Activated effector memory CD4-positive, alpha-beta T cell treated with anti-CD3 and anti-CD28 coated beads, Interleukin-2, amount 50 U/mL, for 16 hours (primary cell): ENCODE data around the gene TMEM141.
"Not testable (repeated sequence)": the region's sequence is repeated elsewhere in the genome, so short reads cannot be mapped to it uniquely, and the experiment has no call there.

Source experiments
- DNase-seq: peaks from one replicate; pipeline ENCODE4 v3.0.0-alpha.2; 2020

The TMEM141 gene

DNA sequence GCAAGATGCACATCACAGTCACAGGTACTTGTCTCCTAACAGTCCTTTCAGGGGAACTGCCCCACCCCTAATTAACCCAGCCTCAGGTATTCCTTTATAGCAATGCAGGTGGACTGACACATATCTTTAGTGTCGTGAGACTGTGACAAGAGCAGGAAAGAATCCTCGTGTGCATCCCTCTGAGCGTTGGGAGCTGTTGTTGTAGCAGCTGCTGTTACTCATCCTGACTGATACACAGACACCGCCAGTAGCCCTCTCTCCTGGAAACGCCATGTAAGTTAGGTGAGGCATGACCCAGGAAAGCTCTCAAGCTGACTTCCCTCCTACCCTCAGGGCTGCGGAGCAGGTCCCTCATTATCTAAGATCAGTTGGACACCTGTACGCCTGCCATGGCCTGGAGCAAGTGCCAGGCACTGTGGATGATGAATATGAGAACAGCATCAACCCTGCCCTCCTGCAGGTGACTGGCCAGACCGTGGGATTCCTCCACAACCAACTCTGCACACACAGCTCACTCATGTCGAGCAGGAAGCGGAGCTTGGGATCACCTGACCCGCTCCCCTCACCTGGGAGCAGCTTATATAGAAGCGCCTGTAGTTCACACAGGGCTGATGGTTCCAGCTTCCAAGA is 16.6 kb upstream of the TMEM141 start:
- no peak for DNase-seq

DNA sequence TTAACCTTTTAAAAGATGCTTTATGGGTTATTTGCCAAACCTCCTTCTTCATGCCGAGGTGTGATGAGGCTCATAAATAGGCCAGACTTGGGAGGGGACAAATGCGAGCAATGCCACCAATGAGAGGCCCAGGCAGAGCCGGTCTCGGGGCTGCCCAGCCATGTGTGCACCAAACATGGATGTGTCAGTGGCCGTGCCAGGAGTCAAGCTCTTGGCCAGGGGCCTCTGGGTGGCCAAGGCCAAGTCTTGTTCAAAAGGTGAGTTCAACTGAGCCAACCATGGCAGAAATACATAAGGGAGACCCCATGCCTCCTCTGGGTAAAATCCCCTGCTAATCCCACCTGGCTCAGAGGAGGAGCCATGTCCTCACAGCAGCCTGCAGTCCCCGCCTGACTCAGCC is 16.0 kb upstream of the TMEM141 start:
- DNase-seq, result no peak

DNA sequence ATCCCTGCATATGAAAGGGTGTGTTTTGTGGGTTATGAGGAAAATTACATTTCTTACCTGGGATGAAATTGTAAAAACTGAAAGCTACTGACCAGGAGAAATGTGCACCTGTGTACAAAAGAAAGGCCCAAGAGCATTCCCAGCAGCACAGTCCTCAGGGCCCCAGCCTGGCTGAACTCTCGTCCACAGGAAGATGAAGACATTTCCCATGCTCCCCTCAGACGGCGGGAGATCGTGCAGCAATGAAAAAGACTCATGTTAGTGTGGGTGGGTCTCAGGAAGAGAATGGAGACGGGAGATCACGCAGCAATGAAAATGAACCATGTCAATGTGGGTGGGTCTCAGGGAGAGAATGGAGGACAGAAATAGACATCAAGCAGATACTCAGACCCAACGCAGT is 14.2 kb upstream of the TMEM141 start:
- DNase-seq, result no peak

DNA sequence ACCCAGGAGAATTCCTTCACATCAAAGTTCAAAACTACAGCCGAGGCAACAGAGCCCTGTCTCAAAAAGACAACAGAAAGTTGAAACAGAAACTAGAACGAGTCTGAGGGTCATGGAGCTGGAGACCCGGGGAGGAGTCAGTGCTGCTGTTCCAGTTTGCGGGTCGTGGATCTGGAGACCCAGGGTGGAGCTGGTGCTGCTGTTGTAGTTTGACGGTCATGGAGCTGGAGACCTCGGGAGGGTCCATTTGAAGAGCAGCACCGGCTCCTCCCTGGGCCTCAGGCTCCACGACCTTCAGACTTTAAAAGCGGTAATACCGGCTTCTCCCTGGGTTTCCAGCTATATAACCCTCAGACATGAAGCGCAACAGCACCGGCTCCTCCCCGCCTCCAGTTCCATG is 13.8 kb upstream of the TMEM141 start:
- no peak for DNase-seq

DNA sequence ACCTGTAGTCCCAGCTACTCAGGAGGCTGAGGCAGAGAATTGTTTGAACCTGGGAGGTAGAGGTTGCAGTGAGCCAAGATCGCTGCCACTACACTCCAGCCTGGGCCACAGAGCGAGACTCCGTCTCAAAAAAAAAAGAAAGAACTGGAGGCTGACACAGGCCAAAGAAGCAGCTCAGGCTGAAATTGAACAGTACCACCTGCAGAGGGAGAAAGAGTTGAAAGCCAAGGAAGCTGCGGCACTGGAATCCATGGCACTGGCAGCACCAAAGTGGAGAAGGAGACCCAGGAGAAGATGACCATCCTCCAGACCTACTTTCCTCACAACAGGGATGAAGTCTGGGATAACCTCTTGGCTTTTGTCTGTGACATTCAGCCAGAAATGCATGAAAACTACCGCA is 11.3 kb upstream of the TMEM141 start:
- no peak for DNase-seq

DNA sequence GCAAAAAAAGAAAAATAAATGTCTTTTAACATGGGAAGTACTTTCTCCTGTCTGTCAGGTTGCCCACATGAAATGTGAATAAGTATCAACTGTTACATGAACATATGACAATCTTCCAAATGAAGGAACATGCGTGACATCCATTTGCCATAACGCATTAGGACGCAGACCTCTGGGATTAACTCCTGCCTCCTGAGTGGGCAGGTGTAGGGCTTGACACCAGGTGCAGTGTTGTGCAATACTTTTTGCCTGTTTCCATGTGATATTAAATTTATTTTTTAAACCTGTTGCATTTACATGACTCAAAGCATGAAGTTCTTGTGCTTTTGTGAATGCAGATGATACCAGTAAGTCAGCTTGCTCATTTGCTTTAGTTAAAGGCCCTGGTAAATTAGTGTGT is 8.7 kb upstream of the TMEM141 start:
- DNase-seq, result no peak

DNA sequence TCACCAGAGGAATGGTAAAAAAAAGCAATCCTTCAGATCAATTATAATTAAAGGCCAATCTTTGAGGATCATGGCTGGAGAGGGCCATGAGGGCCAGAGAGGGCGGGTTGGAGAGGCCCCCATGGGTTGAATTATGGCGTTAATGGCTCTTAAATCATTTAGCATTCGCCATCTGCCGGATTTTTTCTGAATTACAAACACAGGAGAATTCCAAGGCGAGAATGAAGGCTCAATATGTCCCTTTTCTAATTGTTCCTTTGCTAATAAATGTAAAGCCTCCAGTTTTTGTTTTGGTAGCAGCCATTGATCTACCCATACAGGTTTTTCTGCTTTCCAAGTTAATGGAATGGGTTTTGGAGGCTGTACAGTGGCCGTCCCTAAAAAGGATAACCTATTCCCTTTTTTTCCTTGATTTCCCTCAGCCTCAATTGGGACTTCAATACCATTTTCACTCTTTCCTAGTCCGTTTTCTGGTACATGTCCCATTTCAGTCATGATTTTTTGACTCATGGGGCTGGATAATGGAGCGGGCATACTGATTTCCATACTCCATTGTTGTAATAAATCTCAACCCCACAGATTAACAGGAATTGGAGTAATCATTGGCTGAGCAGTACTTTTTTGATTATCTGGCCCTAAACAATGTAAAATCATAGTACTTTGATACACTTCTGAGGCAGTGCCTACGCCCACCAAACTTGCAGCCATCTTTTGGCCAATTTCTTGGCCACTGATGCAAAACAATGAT is 6.7 kb upstream of the TMEM141 start:
- no peak for DNase-seq

DNA sequence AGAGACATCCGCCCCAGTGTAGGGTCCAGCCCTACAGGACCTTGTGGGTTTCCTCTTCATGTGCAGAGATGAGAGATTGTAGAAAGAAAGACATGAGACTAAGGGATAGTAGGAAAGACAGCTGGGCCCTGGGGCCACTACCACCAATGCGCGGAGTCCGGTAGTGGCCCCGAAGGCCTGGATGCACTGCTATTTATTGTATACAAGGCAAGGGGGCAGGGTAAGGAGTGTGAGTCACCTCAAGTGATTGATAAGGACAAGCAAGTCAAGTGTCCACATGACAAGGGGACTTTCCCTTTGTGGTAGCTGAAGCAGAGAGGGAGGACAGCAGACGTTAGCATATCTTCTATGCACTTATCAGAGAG is 6.2 kb upstream of the TMEM141 start:
- DNase-seq, result peak; percentile 73

DNA sequence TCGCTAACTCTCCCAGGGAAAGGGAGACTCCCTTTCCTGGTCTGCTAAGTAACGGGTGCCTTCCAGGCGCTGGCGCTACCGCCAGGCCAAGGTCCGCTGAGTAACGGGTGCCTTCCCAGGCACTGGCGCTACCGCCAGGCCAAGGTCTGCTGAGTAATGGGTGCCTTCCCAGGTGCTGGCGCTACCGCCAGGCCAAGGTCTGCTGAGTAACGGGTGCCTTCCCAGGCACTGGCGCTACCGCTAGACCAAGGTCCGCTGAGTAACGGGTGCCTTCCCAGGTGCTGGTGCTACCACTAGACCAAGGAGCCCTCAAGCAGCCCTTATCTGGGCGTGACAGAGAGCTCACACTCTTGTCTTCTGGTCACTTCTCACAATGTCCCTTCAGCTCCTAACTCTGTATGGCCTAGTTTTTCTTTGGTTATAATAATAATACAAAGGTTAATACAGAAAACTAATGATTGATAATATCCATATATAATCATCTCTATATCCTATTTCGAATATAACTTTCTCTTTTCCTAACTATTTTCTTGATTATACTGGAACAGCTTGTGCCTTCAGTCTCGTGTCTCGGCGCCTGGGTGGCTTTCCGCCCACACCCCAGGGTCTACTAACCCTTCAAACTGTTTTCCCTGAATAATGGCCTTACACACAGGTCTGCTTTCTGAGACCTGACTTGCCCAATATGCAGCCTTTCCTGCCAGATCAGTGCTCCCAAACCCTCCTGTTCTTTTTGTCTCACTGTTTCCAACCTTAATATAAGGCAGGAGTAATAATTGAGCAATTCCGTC is 5.4 kb upstream of the TMEM141 start:
- not testable (repeated sequence) for DNase-seq

DNA sequence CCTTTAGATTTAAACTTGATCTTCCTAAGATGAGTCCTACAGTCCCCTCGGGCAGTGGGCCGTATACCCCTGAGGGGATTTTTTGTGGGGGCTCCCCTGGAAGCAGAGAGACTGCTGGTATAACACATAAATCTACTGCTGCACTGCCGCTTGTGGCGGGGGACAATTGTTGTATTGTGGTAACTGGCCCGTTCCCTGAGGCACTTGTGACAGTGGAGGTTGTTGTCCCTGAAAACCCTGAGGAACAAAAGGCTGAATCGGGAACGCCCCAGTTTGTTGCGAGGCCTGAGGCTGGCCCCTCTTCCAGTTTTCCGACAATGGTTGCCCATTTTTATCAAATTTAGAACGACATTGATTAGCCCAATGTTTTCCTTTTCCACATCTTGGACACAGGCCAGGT is 4.7 kb upstream of the TMEM141 start:
- DNase-seq, result no peak

DNA sequence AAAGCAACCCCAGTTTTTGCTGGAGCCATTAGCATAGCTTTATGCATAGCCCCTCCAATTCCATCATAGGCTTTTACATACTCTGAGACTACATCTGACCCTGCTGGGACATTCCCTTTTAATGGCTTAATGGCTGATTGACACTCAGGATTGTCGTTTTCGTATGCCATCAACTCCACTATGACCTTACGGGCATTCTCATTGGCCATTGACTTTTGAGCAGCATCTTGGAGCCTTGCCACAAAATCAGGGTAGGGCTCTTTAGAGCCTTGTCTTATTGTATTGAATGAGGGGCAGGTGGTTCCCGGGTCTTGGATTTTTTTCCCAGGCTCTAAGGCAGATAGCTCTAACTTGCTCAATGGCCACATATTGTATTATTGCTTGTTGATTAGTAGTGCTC is 4.2 kb upstream of the TMEM141 start:
- DNase-seq, result not testable (repeated sequence)

DNA sequence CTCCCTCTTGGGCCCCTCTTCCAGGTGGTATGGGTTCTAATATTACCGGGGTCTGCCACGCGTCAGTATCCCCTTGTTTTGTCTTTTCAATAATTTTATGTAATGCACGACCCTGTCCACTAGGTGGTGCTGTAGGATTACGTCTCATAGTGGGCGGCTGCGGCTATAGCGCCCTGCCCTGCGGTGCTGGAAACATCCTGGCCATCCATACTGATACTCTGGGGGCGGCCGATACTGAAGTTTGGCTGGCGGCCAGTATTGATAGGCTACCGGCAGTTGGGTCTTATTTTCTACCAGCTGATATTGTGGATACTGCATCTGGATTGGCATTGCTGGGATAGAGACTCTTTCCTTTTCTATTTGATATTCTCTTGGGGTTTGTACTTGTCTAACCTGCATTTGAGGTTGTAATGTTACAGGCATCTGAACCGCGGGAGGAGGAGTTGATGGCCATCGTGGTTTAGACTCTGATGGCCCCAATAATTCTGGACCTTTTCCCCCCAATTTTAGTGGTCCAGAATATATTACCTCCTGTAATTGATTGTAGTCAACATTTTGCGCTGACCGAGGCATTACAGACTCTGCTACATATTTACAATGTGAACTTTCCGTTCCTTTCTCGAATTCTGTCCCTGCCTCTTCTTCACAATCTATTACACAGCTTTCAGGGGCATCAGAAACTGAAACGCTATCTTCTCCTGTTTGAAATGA is 3.3 kb upstream of the TMEM141 start:
- DNase-seq, result peak; percentile 88

DNA sequence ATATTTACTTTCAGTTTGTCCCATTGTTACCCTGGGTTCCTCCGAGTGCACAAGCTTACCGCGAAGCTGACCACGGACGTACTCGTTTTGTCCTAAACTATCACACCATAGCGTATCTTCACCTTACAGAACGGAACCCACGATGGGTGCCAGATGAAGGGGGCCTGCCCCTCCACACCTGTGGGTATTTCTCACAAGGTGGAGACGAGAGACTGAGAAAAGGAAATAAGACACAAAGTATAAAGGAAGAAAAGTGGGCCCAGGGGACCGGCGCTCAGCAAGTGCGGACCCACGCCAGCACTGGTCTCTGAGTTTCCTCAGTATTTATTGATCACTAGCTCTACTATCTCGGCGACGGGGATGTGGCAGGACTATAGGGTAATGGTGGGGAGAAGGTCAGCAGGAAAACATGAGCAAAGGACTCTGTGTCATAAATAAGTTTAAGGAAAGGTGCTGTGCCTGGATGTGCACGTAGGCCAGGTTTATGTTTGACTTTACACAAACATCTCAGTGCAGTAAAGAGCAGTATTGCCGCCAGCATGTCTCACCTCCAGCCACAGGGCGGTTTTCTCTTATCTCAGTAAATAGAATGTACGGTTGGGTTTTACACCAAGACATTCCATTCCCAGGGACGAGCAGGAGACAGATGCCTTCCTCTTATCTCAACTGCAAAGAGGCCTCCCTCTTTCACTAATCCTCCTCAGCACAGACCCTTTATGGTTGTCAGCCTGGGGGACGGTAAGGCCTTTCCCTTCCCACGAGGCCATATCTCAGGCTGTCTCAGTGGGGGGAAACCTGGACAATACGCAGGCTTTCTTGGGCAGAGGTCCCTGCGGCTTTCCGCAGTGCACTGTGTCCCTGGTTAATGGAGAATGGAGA is 2.3 kb upstream of the TMEM141 start:
- not testable (repeated sequence) for DNase-seq

DNA sequence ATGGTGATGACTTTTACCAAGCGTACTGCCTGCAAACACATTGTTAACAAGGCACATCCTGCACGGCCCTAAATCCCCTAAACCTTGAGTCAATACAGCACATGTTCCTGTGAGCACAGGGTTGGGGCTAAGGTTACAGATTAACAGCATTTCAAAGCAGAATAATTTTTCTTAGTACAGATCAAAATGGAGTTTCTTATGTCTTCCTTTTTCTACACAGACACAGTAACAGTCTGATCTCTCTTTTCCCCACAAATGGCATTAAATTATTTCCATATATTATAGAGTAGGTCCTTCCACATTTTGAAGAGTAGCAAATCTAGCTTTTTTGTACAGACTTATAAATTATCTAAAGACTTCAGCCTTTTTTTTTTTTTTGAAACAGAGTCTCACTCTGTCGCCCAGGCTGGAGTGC is 1.6 kb upstream of the TMEM141 start:
- DNase-seq, result no peak

DNA sequence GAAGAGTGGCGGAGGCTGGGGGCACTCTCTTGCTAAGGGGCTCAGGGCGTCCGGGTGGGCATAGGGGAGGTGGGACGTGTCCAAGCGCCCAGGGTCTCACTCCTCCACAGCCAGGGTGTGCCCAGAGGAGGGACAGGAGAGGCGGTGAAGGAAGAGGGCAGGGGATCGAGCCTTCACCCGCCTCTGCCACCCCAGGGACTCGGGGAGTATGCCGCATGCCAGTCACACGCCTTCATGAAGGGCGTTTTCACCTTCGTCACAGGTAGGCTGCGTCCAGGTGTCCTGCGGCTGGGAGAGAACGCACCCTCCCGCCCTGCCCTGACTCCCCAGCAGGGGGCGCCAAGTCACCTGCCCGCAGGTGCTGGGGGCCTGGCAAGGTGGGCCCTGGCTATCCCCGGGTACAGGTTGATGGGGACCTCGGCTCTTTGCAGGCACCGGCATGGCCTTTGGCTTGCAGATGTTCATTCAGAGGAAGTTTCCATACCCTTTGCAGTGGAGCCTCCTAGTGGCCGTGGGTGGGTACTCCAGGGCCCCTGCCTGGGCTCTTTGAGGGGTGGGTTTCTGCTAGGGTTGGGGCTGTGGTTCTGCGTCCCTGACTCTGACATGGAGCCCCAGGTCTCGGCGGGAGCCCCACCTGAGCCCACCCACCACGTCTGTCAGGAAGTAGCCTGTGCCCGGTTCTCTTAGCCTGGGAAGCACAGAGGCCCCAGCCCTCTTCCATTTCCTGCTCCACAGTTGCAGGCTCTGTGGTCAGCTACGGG is 552 bp downstream of the TMEM141 start:
- DNase-seq, result peak; percentile 89

DNA sequence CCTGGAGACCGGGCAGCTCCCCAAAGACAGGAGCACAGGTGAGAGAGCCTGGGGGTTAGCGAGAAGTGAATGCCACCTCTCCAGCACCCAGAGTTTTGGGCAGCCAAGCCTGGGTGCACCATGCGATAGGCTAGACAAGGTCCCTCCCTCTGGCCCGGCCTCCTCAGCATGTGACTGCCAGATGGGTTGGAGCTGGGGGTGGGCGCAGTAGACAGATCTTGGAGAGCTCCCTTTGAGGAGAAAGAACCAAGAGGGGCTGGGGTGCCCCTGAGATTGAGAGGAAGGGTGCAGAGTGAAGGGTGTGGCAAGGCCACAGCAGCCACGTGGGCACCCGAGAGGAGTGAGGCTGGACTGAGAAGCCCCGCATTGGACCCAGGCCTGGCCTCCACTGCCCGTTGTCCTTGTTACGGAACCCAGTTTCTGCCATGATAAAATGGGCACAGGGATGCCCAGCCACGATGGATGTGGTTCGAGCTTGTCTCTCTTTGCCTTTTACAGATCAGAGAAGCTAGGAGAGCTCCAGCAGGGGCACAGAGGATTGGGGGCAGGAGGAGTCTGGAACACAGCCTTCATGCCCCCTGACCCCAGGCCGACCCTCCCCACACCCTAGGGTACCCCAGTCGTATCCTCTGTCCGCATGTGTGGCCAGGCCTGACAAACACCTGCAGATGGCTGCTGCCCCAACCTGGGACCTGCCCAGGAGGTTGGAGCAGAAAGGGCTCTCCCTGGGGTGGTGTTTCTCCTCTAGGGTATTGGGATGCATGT is 1.4 kb downstream of the TMEM141 start:
- no peak for DNase-seq

DNA sequence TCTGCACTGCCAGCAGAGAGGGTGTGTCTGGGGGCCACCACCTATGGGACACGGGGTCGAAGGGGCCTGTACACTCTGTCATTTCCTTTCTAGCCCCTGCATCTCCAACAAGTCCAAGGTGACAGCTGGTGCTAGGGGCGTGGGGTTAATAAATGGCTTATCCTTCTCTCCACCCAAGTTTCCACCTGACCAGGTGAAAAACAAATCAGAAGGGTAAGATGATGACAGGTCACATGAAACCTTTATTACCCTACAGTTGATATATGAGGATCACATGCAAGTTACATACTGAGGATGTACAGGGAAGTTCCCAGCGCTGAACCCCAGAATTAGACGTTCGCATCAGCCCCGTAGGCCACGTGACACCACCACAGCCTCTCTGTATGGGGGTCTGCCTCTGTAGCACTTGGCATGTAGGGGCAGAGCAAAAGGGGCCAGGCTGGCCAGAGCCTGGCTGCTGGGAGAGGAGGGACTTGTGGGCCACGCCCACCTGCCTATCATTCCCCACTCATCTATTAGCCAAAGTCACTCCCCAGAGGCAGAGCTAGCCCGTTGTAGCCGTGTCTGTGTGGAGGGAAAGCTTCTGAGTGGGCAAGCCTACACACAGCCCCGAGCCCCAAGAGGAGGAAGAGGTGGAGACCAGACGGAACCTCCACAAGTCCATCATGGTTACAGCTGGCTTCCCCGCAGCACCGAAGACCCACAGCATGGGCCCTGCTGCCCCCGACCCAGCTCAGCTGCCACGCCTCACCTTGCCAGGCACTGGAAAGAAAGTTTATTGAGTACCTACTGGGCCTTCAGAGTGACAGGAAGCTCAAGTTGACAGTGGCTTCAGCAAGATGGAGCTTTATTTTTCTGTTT is 2.2 kb downstream of the TMEM141 start:
- no peak for DNase-seq

DNA sequence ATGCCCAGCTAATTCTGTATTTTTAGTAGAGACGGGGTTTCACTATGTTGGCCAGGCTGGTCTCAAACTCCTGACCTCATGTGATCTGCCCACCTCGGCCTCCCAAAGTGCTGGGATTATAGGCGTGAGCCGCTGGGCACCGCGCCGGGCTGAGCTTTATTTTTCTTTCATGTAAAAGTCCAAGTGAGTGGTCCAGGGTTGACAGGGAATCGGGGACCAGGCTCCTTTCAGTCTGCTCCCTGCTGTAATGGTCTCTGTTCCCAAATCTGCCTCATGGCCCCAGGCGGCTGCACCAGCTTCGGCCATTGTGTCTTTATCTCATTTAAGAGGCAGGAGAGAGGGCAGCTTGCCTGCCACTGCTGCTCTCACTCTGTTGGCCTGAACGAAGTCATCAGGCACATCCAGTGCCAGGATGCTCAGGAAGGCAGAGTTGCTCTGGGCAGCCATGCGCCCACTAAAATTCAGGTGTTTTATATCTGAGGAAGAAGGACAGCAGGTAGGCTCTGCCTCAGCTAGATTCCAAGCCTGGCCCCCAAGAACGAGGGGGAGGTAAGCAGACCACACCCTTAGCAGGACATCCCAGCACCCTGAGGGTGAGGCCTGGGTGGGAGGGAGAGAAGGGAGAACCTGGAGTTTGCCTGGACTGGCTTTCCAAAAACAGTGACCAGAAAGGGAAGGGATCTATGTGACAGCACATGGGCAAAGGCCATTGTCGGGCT is 3.3 kb downstream of the TMEM141 start:
- DNase-seq, result no peak

DNA sequence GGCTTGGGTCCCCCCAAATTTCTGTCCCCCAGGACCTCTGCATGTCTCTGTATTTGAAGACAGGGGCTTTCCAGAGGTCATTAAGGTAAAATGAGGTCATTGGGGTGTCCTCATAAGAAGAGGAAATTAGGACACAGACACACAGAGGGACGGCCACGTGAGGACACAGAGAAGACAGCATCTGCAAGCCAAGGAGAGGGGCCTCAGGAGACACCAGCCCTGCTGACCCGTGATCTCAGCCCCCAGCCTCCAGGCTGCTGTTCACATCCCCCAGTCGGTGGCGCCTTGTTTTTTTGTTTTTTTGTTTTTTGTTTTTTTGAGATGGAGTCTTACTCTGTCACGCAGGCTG is 3.8 kb downstream of the TMEM141 start:
- no peak for DNase-seq
